Hepatocyte (in vitro differentiated cells): ENCODE measurements around the gene SMIM5. TPM values are rescaled to one million over a fixed set of nuclear protein-coding genes. Genes with fewer than 3 reads are reported as not detected.

Experiments used
- DNase-seq: peaks from one replicate; pipeline ENCODE4 v3.0.0-alpha.2; 2016; ENCODE audit warnings: low spot score
- H2AFZ ChIP-seq: fragments of 200-600 bp; sonication (generic); 2 replicates; pipeline ENCODE4 v1.6.0; 2016; ENCODE audit warnings: antibody characterized with exemption, mild to moderate bottlenecking
- H3K27ac ChIP-seq: fragments of 200-600 bp; sonication (generic); 2 replicates; pipeline ENCODE4 v1.5.1; 2016; ENCODE audit warnings: mild to moderate bottlenecking
- H3K27me3 ChIP-seq: fragments of 200-600 bp; sonication (generic); 2 replicates; pipeline ENCODE4 v1.6.1; 2016
- H3K36me3 ChIP-seq: fragments of 200-600 bp; sonication (generic); replicated peaks from 2 replicates; pipeline ENCODE4 v1.5.1; 2016; ENCODE audit warnings: low read depth; ENCODE audit not compliant: insufficient read depth
- H3K4me1 ChIP-seq: fragments of 200-600 bp; sonication (generic); 2 replicates; pipeline ENCODE4 v1.5.1; 2016; ENCODE audit warnings: mild to moderate bottlenecking, moderate library complexity; ENCODE audit not compliant: insufficient read depth
- H3K4me2 ChIP-seq: fragments of 200-600 bp; sonication (generic); 2 replicates; pipeline ENCODE4 v1.6.0; 2016
- H3K4me3 ChIP-seq: fragments of 200-600 bp; sonication (generic); 2 replicates; pipeline ENCODE4 v1.5.1; 2016; ENCODE audit warnings: mild to moderate bottlenecking
- H3K79me2 ChIP-seq: fragments of 200-600 bp; sonication (generic); 2 replicates; pipeline ENCODE4 v1.6.0; 2017; ENCODE audit warnings: mild to moderate bottlenecking
- H3K9me2 ChIP-seq: fragments of 200-600 bp; sonication (generic); replicated peaks from 2 replicates; pipeline ENCODE4 v1.6.0; 2017; ENCODE audit warnings: mild to moderate bottlenecking; ENCODE audit not compliant: insufficient read depth
- H3K9me3 ChIP-seq: fragments of 200-600 bp; sonication (generic); 2 replicates; pipeline ENCODE4 v1.5.1; 2016; ENCODE audit warnings: low read depth, mild to moderate bottlenecking
- H4K20me1 ChIP-seq: fragments of 200-600 bp; sonication (generic); 2 replicates; pipeline ENCODE4 v1.6.0; 2016; ENCODE audit warnings: mild to moderate bottlenecking; ENCODE audit not compliant: insufficient read depth, poor library complexity, severe bottlenecking
- EZH2 ChIP-seq: fragments of 200-600 bp; sonication (generic); IDR thresholded peaks from 2 replicates; pipeline ENCODE4 v1.6.1; 2016; ENCODE audit warnings: antibody characterized with exemption, mild to moderate bottlenecking, borderline replicate concordance
- EZH2phosphoT487 ChIP-seq: fragments of 200-600 bp; sonication (generic); IDR thresholded peaks from one replicate; pipeline ENCODE4 v1.6.1; 2018; ENCODE audit warnings: antibody characterized with exemption, mild to moderate bottlenecking, low read depth, moderate library complexity; ENCODE audit not compliant: unreplicated experiment, severe bottlenecking
- WGBS: methylation state at CpG from one replicate; pipeline ENCODE4 v1.1.6; 2016; ENCODE audit warnings: low lambda C conversion rate; ENCODE audit errors: missing lambda C conversion rate; 5-methylcytosine and 5-hydroxymethylcytosine counted together
- polyA plus RNA-seq: library from polyadenylated mRNA; unstranded; fragments of >200 nt; fragmentation: Nextera tagmentation; extraction: Ambion mirVana; gene quantifications from 2 replicates; pipeline ENCODE4 v1.2.1, GENCODE V29; 2016
- total RNA-seq: library from RNA; depleted of rRNA; stranded (reverse); fragments of >200 nt; gene quantifications from 2 replicates; pipeline ENCODE4 v1.2.3, GENCODE V29; 2014
- TF ChIP-seq, protein P1 (sequence below): fragments of 200-600 bp; sonication (generic); IDR thresholded peaks from 2 replicates; pipeline ENCODE4 v1.5.1; 2016; ENCODE audit warnings: antibody characterized with exemption, mild to moderate bottlenecking; ENCODE audit not compliant: poor library complexity

The SMIM5 gene
- total and polyA plus RNA-seq, 2 experiments from 2014 or later, result 4.1 to 6.8 TPM

DNA sequence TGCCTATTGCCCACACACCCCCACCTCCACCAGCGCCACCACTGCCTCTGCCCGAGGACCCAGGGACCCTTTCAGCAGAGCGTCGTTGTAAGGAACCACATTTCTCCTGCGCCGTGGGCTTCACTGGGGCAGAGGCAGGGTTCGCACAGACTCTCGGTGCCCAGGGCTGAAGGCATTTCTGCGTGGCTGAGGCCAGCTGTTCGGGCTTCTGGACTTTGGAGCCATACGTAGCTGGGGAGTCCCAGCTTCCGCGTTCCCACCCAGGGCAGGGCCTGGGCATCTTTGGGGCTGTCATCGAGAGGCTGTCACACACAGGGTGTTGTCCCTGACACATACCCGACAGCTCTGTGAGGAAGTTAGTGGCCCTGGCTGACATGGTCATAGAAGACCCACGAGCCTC lies 16.0 kb upstream of the SMIM5 start:
- H3K4me1 ChIP-seq, result no peaks in the 10 kb centered on the region
- DNase-seq, result no peak
- H3K36me3 ChIP-seq, result no peaks in the 10 kb centered on the region
- H3K4me3 ChIP-seq, result no peak overlapping the region
- no peak for TF ChIP-seq EZH2phosphoT487
- TF ChIP-seq, protein P1, sequence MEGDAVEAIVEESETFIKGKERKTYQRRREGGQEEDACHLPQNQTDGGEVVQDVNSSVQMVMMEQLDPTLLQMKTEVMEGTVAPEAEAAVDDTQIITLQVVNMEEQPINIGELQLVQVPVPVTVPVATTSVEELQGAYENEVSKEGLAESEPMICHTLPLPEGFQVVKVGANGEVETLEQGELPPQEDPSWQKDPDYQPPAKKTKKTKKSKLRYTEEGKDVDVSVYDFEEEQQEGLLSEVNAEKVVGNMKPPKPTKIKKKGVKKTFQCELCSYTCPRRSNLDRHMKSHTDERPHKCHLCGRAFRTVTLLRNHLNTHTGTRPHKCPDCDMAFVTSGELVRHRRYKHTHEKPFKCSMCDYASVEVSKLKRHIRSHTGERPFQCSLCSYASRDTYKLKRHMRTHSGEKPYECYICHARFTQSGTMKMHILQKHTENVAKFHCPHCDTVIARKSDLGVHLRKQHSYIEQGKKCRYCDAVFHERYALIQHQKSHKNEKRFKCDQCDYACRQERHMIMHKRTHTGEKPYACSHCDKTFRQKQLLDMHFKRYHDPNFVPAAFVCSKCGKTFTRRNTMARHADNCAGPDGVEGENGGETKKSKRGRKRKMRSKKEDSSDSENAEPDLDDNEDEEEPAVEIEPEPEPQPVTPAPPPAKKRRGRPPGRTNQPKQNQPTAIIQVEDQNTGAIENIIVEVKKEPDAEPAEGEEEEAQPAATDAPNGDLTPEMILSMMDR, result no peak
- no peak for TF ChIP-seq EZH2
- no peak overlapping the region for H3K4me2 ChIP-seq
- no peaks in the 10 kb centered on the region for H3K9me2 ChIP-seq
- no peaks in the 10 kb centered on the region for H4K20me1 ChIP-seq
- WGBS, result 95% methylated on average over 16 of the region's 16 CpGs
- no peak overlapping the region for H2AFZ ChIP-seq
- no peaks in the 10 kb centered on the region for H3K27me3 ChIP-seq
- no peaks in the 10 kb centered on the region for H3K9me3 ChIP-seq
- no peaks in the 10 kb centered on the region for H3K79me2 ChIP-seq
- H3K27ac ChIP-seq, result no peak overlapping the region

DNA sequence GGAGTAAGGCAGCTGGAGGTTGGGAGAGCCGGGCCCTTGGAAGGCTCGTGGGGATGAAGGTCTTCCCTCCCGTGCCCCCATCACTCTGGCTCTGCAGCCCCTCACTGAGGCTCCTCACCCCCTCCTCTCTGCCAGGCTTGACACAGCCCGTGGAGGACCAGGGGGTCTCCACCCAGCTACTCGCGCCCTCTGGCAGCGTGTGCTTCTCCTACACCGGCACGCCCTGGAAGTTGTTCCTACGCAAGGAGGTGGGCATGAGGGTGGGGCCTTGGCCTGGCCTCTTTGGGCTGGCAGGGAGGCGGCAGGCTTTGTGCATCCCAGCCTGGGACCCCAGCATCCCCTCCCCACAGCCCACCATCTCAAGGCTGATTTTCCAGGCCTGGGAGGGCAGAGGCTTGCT lies 15.6 kb upstream of the SMIM5 start:
- Histone ChIP-seq H3K9me3 (no peaks in the 10 kb centered on the region), H3K27ac (no peak overlapping the region), H3K36me3 (no peaks in the 10 kb centered on the region), H4K20me1 (no peaks in the 10 kb centered on the region), H3K27me3 (no peaks in the 10 kb centered on the region), H3K4me1 (no peaks in the 10 kb centered on the region), H3K79me2 (no peaks in the 10 kb centered on the region), H3K4me3 (no peak overlapping the region), H3K4me2 (no peak overlapping the region), H2AFZ (no peak overlapping the region), H3K9me2 (no peaks in the 10 kb centered on the region)
- no peak for DNase-seq
- TF ChIP-seq EZH2, result no peak
- TF ChIP-seq, protein P1, result no peak
- no peak for TF ChIP-seq EZH2phosphoT487
- 84% methylated on average over 11 of the region's 11 CpGs for WGBS

DNA sequence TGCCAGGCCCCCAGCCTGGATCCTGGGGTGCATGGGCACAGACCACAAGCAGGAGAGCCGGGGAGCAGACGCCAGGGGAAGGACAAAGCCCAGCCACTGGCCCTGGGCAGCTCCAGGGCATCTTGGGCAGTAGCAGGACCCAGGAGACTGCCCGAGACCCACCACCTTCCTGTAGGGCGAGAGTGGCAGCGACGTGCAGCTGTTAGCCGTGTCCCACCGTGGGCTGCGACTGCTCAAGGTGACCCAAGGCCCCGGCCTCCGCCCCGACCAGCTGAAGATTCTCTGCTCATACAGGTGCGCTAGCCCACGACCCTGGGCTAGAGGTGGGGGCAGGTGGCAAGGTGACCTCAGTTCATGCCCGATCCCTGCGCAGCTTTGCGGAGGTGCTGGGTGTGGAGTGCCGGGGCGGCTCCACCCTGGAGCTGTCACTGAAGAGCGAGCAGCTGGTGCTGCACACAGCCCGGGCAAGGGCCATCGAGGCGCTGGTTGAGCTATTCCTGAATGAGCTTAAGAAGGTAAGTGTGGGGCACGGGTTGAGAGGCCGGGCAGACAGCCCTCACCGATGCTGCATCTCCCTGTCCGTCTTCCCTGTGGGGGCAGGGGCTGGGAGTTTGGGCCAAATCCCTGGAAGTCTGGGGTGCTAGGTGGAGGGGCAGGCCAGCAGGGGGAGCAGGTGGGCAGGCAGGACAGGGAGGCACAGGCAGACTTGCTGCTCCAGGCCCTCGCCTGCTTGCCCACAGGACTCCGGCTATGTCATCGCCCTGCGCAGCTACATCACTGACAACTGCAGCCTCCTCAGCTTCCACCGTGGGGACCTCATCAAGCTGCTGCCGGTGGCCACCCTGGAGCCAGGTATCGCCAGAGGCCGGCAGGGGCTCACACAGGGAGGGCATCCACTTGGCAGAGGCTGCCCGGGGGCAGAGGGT lies 13.5 kb upstream of the SMIM5 start:
- TF ChIP-seq EZH2phosphoT487 (no peak), EZH2 (no peak)
- TF ChIP-seq, protein P1, result peak; percentile 39
- Histone ChIP-seq H3K4me2 (no peak overlapping the region), H3K9me3 (no peaks in the 10 kb centered on the region), H3K79me2 (no peaks in the 10 kb centered on the region), H3K36me3 (no peaks in the 10 kb centered on the region), H3K27ac (no peak overlapping the region), H4K20me1 (no peaks in the 10 kb centered on the region), H3K27me3 (no peaks in the 10 kb centered on the region), H2AFZ (no peak overlapping the region), H3K4me1 (no peaks in the 10 kb centered on the region), H3K4me3 (no peak overlapping the region), H3K9me2 (no peaks in the 10 kb centered on the region)
- DNase-seq, result no peak
- 85% methylated on average over 34 of the region's 36 CpGs for WGBS
